MG63 (cell line): ENCODE results near the gene ZNRD2. TPM values are rescaled to one million over a fixed set of nuclear protein-coding genes. Genes with fewer than 3 reads are reported as not detected.

Experiments used
- DNase-seq: peaks from one replicate; pipeline ENCODE4 v3.0.0-alpha.2; 2020
- H3K27me3 ChIP-seq: fragments of 250-450 bp; sonication (Bioruptor Pico); 2 replicates; pipeline ENCODE4 v1.5.1; 2020; ENCODE audit warnings: mild to moderate bottlenecking, moderate library complexity
- H3K36me3 ChIP-seq: fragments of 250-450 bp; sonication (Bioruptor Pico); 2 replicates; pipeline ENCODE4 v1.5.1; 2020; ENCODE audit warnings: mild to moderate bottlenecking, moderate library complexity
- H3K4me3 ChIP-seq: fragments of 250-450 bp; sonication (Bioruptor Pico); 2 replicates; pipeline ENCODE4 v1.5.1; 2020; ENCODE audit warnings: mild to moderate bottlenecking, moderate library complexity
- H3K9me3 ChIP-seq: fragments of 250-450 bp; sonication (Bioruptor Pico); 2 replicates; pipeline ENCODE4 v1.5.1; 2020; ENCODE audit warnings: mild to moderate bottlenecking, moderate library complexity
- total RNA-seq: library from RNA; depleted of rRNA; stranded (reverse); fragments of >200 nt; shearing (Covaris generic); gene quantifications from 2 replicates; pipeline ENCODE4 v1.2.3, GENCODE V29; 2014; ENCODE audit warnings: low replicate concordance

Gene ZNRD2
- total RNA-seq, 1 experiment from 2014 or later = 90.7 TPM

GRCh38 chr11:65536412-65537295 is 33.6 kb upstream of the ZNRD2 start:
- H3K36me3 ChIP-seq = peaks cover 40% of the 10 kb centered on the region

GRCh38 chr11:65537296-65537597 is 33.0 kb upstream of the ZNRD2 start:
- Histone ChIP-seq H3K9me3 (no peaks in the 10 kb centered on the region), H3K36me3 (peaks cover 38% of the 10 kb centered on the region), H3K27me3 (no peaks in the 10 kb centered on the region), H3K4me3 (no peak overlapping the region)
- DNase-seq = no peak

More at GRCh38 chr11:65536412-65537295, 33.6 kb upstream of the ZNRD2 start:
- no peak overlapping the region for H3K4me3 ChIP-seq
- H3K9me3 ChIP-seq = no peaks in the 10 kb centered on the region
- no peaks in the 10 kb centered on the region for H3K27me3 ChIP-seq
- no peak for DNase-seq

- H3K36me3 ChIP-seq = peaks cover 35% of the 10 kb centered on the region
- H3K4me3 ChIP-seq = no peak overlapping the region
- no peak for DNase-seq
- no peaks in the 10 kb centered on the region for H3K27me3 ChIP-seq
- H3K9me3 ChIP-seq = no peaks in the 10 kb centered on the region
These were observed 32.6 kb upstream of the ZNRD2 start for GRCh38 chr11:65537620-65538231.

GRCh38 chr11:65538232-65538914 is 31.9 kb upstream of the ZNRD2 start:
- Histone ChIP-seq H3K27me3 (no peaks in the 10 kb centered on the region), H3K4me3 (no peak overlapping the region), H3K9me3 (no peaks in the 10 kb centered on the region), H3K36me3 (peaks cover 33% of the 10 kb centered on the region)
- no peak for DNase-seq

- H3K36me3 ChIP-seq = peaks cover 33% of the 10 kb centered on the region
- H3K4me3 ChIP-seq = no peak overlapping the region
- H3K27me3 ChIP-seq = no peaks in the 10 kb centered on the region
- no peak for DNase-seq
- no peaks in the 10 kb centered on the region for H3K9me3 ChIP-seq
These were observed 31.1 kb upstream of the ZNRD2 start for GRCh38 chr11:65538915-65539743.

GRCh38 chr11:65539744-65540289 is 30.5 kb upstream of the ZNRD2 start:
- Histone ChIP-seq H3K36me3 (peaks cover 35% of the 10 kb centered on the region), H3K9me3 (no peaks in the 10 kb centered on the region), H3K27me3 (no peaks in the 10 kb centered on the region), H3K4me3 (no peak overlapping the region)
- no peak for DNase-seq

- H3K36me3 ChIP-seq = peaks cover 40% of the 10 kb centered on the region
These were observed 29.8 kb upstream of the ZNRD2 start for GRCh38 chr11:65540290-65541092.

GRCh38 chr11:65541093-65541982 is 28.9 kb upstream of the ZNRD2 start:
- DNase-seq = no peak
- Histone ChIP-seq H3K36me3 (peaks cover 43% of the 10 kb centered on the region), H3K4me3 (peak overlapping the region; percentile 22), H3K27me3 (no peaks in the 10 kb centered on the region), H3K9me3 (no peaks in the 10 kb centered on the region)

More at GRCh38 chr11:65540290-65541092, 29.8 kb upstream of the ZNRD2 start:
- peak; percentile 79 for DNase-seq
- H3K4me3 ChIP-seq = peak overlapping the region; percentile 22
- no peaks in the 10 kb centered on the region for H3K9me3 ChIP-seq
- no peaks in the 10 kb centered on the region for H3K27me3 ChIP-seq

GRCh38 chr11:65542738-65543390 is 27.4 kb upstream of the ZNRD2 start:
- Histone ChIP-seq H3K9me3 (no peaks in the 10 kb centered on the region), H3K4me3 (no peak overlapping the region), H3K36me3 (peaks cover 43% of the 10 kb centered on the region), H3K27me3 (no peaks in the 10 kb centered on the region)
- no peak for DNase-seq

GRCh38 chr11:65545853-65546216 is 24.4 kb upstream of the ZNRD2 start:
- DNase-seq = no peak
- Histone ChIP-seq H3K36me3 (peaks cover 54% of the 10 kb centered on the region), H3K9me3 (no peaks in the 10 kb centered on the region), H3K4me3 (no peak overlapping the region), H3K27me3 (no peaks in the 10 kb centered on the region)

- Histone ChIP-seq H3K27me3 (no peaks in the 10 kb centered on the region), H3K36me3 (peaks cover 54% of the 10 kb centered on the region), H3K4me3 (no peak overlapping the region), H3K9me3 (no peaks in the 10 kb centered on the region)
- DNase-seq = no peak
These were observed 23.9 kb upstream of the ZNRD2 start for GRCh38 chr11:65546217-65546958.

- Histone ChIP-seq H3K9me3 (no peaks in the 10 kb centered on the region), H3K36me3 (peaks cover 62% of the 10 kb centered on the region), H3K4me3 (no peak overlapping the region), H3K27me3 (no peaks in the 10 kb centered on the region)
- DNase-seq = no peak
These were observed 22.7 kb upstream of the ZNRD2 start for GRCh38 chr11:65547446-65548125.

- DNase-seq = no peak
- Histone ChIP-seq H3K36me3 (peaks cover 66% of the 10 kb centered on the region), H3K9me3 (no peaks in the 10 kb centered on the region)
These were observed 21.9 kb upstream of the ZNRD2 start for GRCh38 chr11:65548395-65548794.

More at GRCh38 chr11:65548395-65548794, 21.9 kb upstream of the ZNRD2 start:
- no peaks in the 10 kb centered on the region for H3K27me3 ChIP-seq
- H3K4me3 ChIP-seq = no peak overlapping the region
